Stimulated activated memory B cell treated with anti-CD40 and anti-IgM and Interleukin-4, amounts not matched to agents 10 μg/mL and 1 μg/mL and 100 μg/mL, for 72 hours (primary cell): ENCODE measurements around the gene ABCA4.
"Not testable (repeated sequence)": the region's sequence is repeated elsewhere in the genome, so short reads cannot be mapped to it uniquely, and the experiment has no call there.

Experiments used
- ATAC-seq: fragments of 150-1000 bp; cut with Tn5 transposase; 2 replicates; pipeline ENCODE4 v1.10.0; 2021
- H3K27ac Mint-ChIP-seq: one replicate; pipeline ENCODE4 v1.8.0; 2022; ENCODE audit warnings: mild to moderate bottlenecking, mixed read lengths
- H3K27me3 Mint-ChIP-seq: one replicate; pipeline ENCODE4 v1.8.0; 2022; ENCODE audit warnings: mixed read lengths
- H3K36me3 Mint-ChIP-seq: one replicate; pipeline ENCODE4 v1.8.0; 2022; ENCODE audit warnings: mixed read lengths
- H3K4me1 Mint-ChIP-seq: one replicate; pipeline ENCODE4 v1.8.0; 2022; ENCODE audit warnings: mixed read lengths
- H3K4me3 Mint-ChIP-seq: one replicate; pipeline ENCODE4 v1.8.0; 2022; ENCODE audit warnings: mild to moderate bottlenecking, moderate library complexity, mixed read lengths
- H3K9me3 Mint-ChIP-seq: one replicate; pipeline ENCODE4 v1.8.0; 2022; ENCODE audit warnings: mixed read lengths

Gene ABCA4

GRCh38 chr1:94011709-94012595, 109.0 kb downstream of the ABCA4 start:
- no peaks in the 10 kb centered on the region for H3K9me3 Mint-ChIP-seq
- no peak overlapping the region for H3K27ac Mint-ChIP-seq
- H3K27me3 Mint-ChIP-seq = peaks cover 50% of the 10 kb centered on the region
- H3K4me3 Mint-ChIP-seq = no peak overlapping the region
- ATAC-seq = no peak
- no peaks in the 10 kb centered on the region for H3K36me3 Mint-ChIP-seq
- H3K4me1 Mint-ChIP-seq = no peaks in the 10 kb centered on the region

GRCh38 chr1:94011129-94011528, 109.8 kb downstream of the ABCA4 start:
- Mint-ChIP-seq H3K27ac (no peak overlapping the region), H3K4me3 (no peak overlapping the region), H3K4me1 (no peaks in the 10 kb centered on the region), H3K9me3 (no peaks in the 10 kb centered on the region), H3K27me3 (peaks cover 50% of the 10 kb centered on the region), H3K36me3 (no peaks in the 10 kb centered on the region)
- no peak for ATAC-seq

GRCh38 chr1:94009304-94009703, 111.6 kb downstream of the ABCA4 start:
- no peak overlapping the region for H3K27ac Mint-ChIP-seq
- ATAC-seq = no peak

DNA sequence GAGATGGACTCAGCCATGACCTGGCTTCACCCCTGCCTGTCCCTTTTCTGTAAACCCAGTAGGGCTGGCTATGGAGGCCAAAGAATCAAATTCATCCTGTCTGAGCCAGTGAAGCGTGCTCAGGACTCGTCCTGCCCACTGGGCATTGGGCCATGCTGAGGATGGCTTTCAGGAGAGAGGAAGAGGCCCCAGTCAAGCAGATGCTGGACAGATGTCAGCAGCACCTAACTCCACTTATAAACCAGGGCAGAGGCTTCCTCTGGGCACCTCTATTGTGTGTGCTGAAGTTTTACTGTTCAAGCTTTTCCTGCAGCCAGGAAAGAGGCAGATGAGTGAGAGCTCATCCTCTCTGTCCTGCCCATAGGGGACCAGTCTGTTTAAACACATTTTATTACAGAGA, 114.3 kb downstream of the ABCA4 start:
- H3K4me3 Mint-ChIP-seq = no peak overlapping the region
- peaks cover 48% of the 10 kb centered on the region for H3K27me3 Mint-ChIP-seq
- no peak overlapping the region for H3K27ac Mint-ChIP-seq
- no peak for ATAC-seq
- no peaks in the 10 kb centered on the region for H3K36me3 Mint-ChIP-seq
- H3K4me1 Mint-ChIP-seq = no peaks in the 10 kb centered on the region
- no peaks in the 10 kb centered on the region for H3K9me3 Mint-ChIP-seq

More at GRCh38 chr1:94009304-94009703, 111.6 kb downstream of the ABCA4 start:
- Mint-ChIP-seq H3K36me3 (no peaks in the 10 kb centered on the region), H3K4me1 (no peaks in the 10 kb centered on the region), H3K9me3 (no peaks in the 10 kb centered on the region), H3K4me3 (no peak overlapping the region), H3K27me3 (peaks cover 55% of the 10 kb centered on the region)

GRCh38 chr1:94004924-94005323, 116.0 kb downstream of the ABCA4 start:
- H3K36me3 Mint-ChIP-seq = no peaks in the 10 kb centered on the region
- no peak overlapping the region for H3K4me3 Mint-ChIP-seq
- H3K9me3 Mint-ChIP-seq = no peaks in the 10 kb centered on the region
- H3K4me1 Mint-ChIP-seq = no peaks in the 10 kb centered on the region
- peaks cover 46% of the 10 kb centered on the region for H3K27me3 Mint-ChIP-seq
- no peak overlapping the region for H3K27ac Mint-ChIP-seq
- ATAC-seq = no peak

DNA sequence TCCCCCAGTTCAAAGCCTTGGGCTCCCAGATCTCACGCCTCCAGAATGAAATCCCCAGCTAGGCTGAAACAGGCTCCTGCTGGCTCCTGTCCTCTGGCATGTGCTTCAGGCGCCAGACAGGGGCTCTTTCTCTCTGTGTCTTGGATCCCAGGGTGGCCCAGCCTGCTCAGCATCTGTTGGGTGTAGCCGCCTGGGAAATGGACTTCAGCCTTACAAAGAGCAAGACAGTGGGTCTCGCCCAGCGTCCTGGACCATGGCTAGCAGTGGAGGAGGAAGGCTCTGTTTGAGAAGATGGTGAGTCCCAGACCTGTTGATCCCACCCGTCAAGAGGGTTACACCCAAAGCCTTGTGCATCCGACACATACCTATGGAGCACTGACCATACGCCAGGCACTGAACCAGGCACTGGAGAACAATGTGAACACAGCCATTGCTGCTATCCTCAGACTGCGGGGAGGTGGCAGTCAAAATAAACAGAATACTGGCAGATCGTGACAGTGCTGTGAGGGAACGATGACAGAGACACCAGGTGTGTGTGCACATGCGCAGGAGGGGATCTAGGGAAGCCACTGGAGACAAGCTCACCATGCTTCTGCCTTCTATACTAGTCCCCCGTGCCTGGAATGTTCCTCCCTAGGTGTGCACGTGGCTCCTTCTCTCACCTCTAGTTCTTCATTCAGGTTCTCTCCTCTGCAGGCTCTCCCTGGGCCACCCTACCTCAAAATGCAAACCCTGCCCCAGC, 118.7 kb downstream of the ABCA4 start:
- Mint-ChIP-seq H3K27me3 (peaks cover 40% of the 10 kb centered on the region), H3K36me3 (no peaks in the 10 kb centered on the region), H3K27ac (no peak overlapping the region), H3K4me3 (no peak overlapping the region), H3K4me1 (no peaks in the 10 kb centered on the region), H3K9me3 (no peaks in the 10 kb centered on the region)
- peak; percentile 41 for ATAC-seq

DNA sequence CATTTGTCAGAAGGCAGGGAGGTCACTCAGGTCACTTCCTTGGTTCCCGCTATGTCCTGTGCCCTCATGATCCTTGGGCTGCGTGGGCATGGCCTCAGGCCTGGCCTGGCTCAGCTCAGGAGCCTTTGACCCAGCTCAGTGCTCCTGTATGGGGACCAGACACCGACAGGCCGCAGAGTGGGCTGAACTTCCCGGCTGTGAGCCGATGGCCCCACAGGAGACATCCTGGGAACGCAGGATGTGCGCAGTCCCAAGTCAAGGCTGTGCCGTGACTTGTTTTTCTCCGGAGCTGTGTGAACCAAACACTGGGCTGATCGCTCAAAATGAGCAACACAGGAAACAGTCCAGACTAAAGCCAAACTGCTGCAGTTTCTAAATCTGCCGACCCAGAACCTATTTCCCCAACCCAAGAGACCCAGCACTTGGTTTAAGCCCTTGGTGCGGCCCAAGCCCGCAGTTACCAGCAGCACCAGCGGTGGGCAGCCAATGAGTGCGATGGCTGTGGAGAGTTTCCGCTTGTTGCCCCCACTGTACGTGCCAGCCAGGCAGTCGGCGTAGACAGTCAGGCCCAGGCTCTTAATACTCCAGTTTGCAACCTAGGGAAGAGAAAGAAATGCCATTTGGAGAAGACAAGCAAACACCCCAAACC, 119.4 kb downstream of the ABCA4 start:
- Mint-ChIP-seq H3K4me1 (no peaks in the 10 kb centered on the region), H3K4me3 (no peak overlapping the region), H3K36me3 (no peaks in the 10 kb centered on the region), H3K27ac (no peak overlapping the region), H3K27me3 (peaks cover 40% of the 10 kb centered on the region), H3K9me3 (no peaks in the 10 kb centered on the region)
- peak; percentile 10 for ATAC-seq

- H3K4me1 Mint-ChIP-seq = no peaks in the 10 kb centered on the region
- no peak for ATAC-seq
- H3K36me3 Mint-ChIP-seq = no peaks in the 10 kb centered on the region
- H3K4me3 Mint-ChIP-seq = no peak overlapping the region
- H3K27me3 Mint-ChIP-seq = peaks cover 40% of the 10 kb centered on the region
- no peak overlapping the region for H3K27ac Mint-ChIP-seq
- H3K9me3 Mint-ChIP-seq = no peaks in the 10 kb centered on the region
Observed at GRCh38 chr1:94000510-94001282, 120.3 kb downstream of the ABCA4 start.

DNA sequence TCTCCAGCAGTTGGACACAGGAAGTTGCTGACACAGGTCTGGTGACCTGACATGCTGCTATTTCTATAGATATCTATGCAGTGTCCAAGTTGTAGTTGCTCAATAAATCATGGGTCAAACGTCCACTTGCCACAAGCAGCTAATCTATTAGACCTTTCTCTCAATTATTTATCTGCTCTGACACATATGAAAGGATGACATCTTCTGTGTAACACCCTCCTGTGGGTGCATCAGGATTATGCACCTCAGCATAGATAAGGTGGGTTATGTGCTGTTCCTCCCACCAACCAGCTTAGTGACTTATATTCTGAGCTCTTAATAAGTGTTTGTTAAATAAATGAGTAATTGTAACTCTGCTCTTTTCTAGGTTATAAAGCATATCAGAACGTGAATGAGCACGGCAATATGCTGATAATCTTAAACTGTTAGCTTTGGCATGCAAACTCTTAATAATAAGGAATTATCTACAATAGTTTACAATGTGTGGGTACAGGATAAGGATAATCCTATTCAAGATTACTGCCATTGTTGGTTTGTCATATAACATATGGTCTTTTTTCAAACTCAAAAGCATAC, 121.0 kb downstream of the ABCA4 start:
- Mint-ChIP-seq H3K4me3 (no peak overlapping the region), H3K27me3 (peaks cover 39% of the 10 kb centered on the region), H3K4me1 (no peaks in the 10 kb centered on the region), H3K9me3 (no peaks in the 10 kb centered on the region), H3K27ac (no peak overlapping the region), H3K36me3 (no peaks in the 10 kb centered on the region)
- ATAC-seq = no peak

DNA sequence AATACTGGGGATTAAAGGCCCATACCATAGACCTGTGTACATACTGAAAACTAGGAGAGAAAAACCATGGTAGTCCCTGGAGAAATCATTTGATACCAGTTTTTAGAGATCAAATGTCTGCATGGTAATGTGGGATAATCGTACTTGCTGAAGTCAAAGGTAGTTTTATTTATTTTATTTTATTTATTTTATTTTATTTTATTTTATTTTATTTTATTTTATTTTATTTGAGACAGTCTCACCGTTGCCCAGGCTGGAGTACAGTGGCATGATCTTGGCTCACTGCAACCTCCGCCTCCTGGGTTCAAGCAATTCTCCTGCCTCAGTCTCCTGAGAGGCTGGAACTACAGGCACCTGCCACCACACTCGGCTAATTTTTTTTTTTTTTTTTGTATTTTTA, 122.4 kb downstream of the ABCA4 start:
- ATAC-seq, H3K4me1 Mint-ChIP-seq, H3K27ac Mint-ChIP-seq, H3K4me3 Mint-ChIP-seq, H3K36me3 Mint-ChIP-seq, H3K9me3 Mint-ChIP-seq: not testable (repeated sequence)
- peaks cover 30% of the 10 kb centered on the region for H3K27me3 Mint-ChIP-seq

GRCh38 chr1:93997756-93998155, 123.2 kb downstream of the ABCA4 start:
- ATAC-seq = no peak
- H3K36me3 Mint-ChIP-seq = no peaks in the 10 kb centered on the region
- H3K4me1 Mint-ChIP-seq = peaks cover 9% of the 10 kb centered on the region
- H3K4me3 Mint-ChIP-seq = no peak overlapping the region
- H3K27ac Mint-ChIP-seq = no peak overlapping the region
- no peaks in the 10 kb centered on the region for H3K9me3 Mint-ChIP-seq
- H3K27me3 Mint-ChIP-seq = peaks cover 24% of the 10 kb centered on the region

DNA sequence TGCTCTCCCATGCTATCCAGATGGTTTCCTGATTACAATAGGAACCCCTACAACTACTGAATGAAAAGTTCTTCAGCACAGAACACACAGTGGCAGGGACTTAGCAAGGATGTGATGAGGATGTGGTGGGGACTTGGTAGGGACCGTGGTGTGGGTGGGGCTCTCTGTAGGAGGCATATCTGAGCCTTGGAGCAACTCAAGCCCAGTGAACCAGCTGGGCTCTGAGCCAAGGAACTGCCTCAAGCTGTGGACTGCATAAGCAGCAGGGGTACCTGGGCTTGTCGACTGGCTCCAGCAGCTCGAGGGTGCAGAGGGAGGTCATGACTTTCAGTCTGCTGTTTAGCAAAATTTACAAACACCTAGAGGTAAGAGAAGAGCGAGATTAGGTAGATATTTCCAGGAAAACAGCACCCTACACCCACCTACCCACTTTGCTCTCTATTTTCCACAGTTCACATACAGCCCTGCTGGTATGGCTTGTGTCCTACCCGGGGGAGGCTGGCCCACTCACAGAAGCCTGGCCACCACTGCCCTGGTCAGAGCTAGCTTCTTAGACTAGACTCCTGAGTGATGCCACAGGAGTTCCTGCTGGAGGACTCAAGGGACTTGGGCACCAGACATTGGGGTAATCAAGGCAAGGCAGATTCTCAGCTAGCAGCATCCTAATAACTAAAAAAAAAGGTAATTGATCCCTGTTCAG, 125.0 kb downstream of the ABCA4 start:
- Mint-ChIP-seq H3K9me3 (no peaks in the 10 kb centered on the region), H3K27ac (no peak overlapping the region)
- peak; percentile 40 for ATAC-seq

GRCh38 chr1:93993731-93994130, 127.2 kb downstream of the ABCA4 start:
- no peak for ATAC-seq
- peaks cover 10% of the 10 kb centered on the region for H3K4me1 Mint-ChIP-seq
- peaks cover 17% of the 10 kb centered on the region for H3K27me3 Mint-ChIP-seq
- H3K9me3 Mint-ChIP-seq = no peaks in the 10 kb centered on the region
- no peak overlapping the region for H3K27ac Mint-ChIP-seq
- no peak overlapping the region for H3K4me3 Mint-ChIP-seq
- H3K36me3 Mint-ChIP-seq = no peaks in the 10 kb centered on the region

More for the DNA sequence above, 125.0 kb downstream of the ABCA4 start:
- H3K27me3 Mint-ChIP-seq = peaks cover 14% of the 10 kb centered on the region
- H3K36me3 Mint-ChIP-seq = no peaks in the 10 kb centered on the region
- peaks cover 10% of the 10 kb centered on the region for H3K4me1 Mint-ChIP-seq
- H3K4me3 Mint-ChIP-seq = no peak overlapping the region

DNA sequence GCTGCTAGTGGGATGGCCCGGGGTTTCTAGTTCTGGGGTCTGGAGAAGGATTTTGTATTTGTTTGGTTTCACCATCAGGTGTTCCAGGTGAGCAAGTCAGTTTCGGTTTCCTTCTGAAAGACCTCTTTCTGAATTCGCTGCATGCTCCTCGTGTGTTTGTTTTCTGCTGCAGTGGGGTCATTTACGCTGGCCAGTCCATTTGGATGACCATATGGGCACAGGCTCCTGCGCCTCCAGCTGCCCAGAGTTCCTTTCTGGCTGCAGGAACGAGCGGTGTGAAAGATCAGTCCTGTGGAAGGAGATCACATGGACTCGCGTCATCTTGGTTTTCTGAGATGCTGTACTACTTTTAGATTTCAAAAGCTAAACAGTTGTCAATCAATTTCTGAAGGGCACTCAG, 128.0 kb downstream of the ABCA4 start:
- Mint-ChIP-seq H3K27ac (no peak overlapping the region), H3K4me3 (peak overlapping the region; percentile 24), H3K27me3 (peaks cover 17% of the 10 kb centered on the region), H3K9me3 (no peaks in the 10 kb centered on the region), H3K4me1 (peaks cover 10% of the 10 kb centered on the region), H3K36me3 (no peaks in the 10 kb centered on the region)
- no peak for ATAC-seq
